ENCODE data around the gene ANAPC15. TPM values are rescaled to one million over a fixed set of nuclear protein-coding genes. Genes with fewer than 3 reads are reported as not detected.

ANAPC15 gene
- total RNA-seq, 1 experiment from 2014 or later = 65.6 TPM

DNA sequence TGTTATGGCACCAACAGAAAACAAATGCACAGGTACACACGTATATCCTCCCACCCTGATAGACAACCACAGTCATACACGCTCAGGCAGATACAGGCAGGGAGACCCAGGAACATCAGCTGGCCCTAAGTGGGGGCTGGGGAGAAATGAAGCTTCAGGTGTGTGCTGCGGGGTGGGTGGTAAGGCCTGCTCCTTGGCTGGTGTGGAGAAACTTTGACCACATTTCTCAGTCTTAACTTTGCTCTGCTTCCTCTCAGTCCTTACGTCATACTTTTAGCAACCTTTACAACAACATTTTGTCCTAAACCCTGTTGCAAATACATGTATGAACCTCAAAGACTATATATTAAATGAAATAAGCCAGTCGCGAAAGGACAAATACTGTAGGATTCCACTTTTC lies 6.7 kb upstream of the ANAPC15 start:
- intact Hi-C loops (cut with micrococcal nuclease) = loop anchor here (10.0 kb wide), 1 partner anchor 316 kb away; the partner anchor contains the start of gene CLPB
- H3K4me1 ChIP-seq (ENCODE audit: control insufficient read depth in 1 of 2, insufficient read depth in 2 of 2, low read length in 2 of 2) = no peaks in the 10 kb centered on the region
- DNase-seq (ENCODE audit: low read depth, low spot score) (no peak), ATAC-seq (no peak)
- no peak overlapping the region for H2AFZ ChIP-seq (ENCODE audit: low read depth, low read length, poor library complexity, severe bottlenecking)
- no peaks in the 10 kb centered on the region for H3K9me2 ChIP-seq (ENCODE audit: insufficient read depth)
- no peak overlapping the region for H3K9ac ChIP-seq (ENCODE audit: low read length)
- no peaks in the 10 kb centered on the region for H4K20me1 ChIP-seq (ENCODE audit: insufficient read depth)
- H3K27me3 ChIP-seq (ENCODE audit: insufficient read depth, low read length) = no peaks in the 10 kb centered on the region
- RAD21 ChIA-PET (ENCODE audit: low non-redundant PET in 1 of 2, low total read pairs in 2 of 2, uncharacterized antibody in 2 of 2, unreplicated experiment in 2 of 2) = no interaction called here
- TF ChIP-seq POLR2AphosphoS5 (IDR thresholded peaks at IDR 0.05; ENCODE audit: low read depth, low read length) (no peak), POLR2A (IDR thresholded peaks at IDR 0.05; ENCODE audit: borderline replicate concordance, extremely low read depth, insufficient read depth, insufficient read length) (no peak), ELF1 (IDR thresholded peaks at IDR 0.05; ENCODE audit: borderline replicate concordance, low read depth) (no peak)
- H3K4me2 ChIP-seq (ENCODE audit: low read length) = no peak overlapping the region
- no peaks in the 10 kb centered on the region for H3K79me2 ChIP-seq (ENCODE audit: insufficient read depth, low read length)
- POLR2A ChIA-PET = no interaction called here
- no peak overlapping the region for H3K4me3 ChIP-seq (replicated peaks in 1 of 2; ENCODE audit: low read depth in 1 of 2, low read length in 2 of 2)
- no TSS peak for BruUV-seq (replicated peaks)
- CTCF ChIA-PET = no interaction called here
- H3K36me3 ChIP-seq (ENCODE audit: control insufficient read depth in 1 of 2, insufficient read depth in 2 of 2, low read length in 2 of 2) = no peaks in the 10 kb centered on the region
- no peaks in the 10 kb centered on the region for H3K9me3 ChIP-seq (ENCODE audit: control insufficient read depth in 1 of 2, insufficient read depth in 1 of 2, low read depth in 1 of 2, low read length in 2 of 2)
- no peak overlapping the region for H3K27ac ChIP-seq (ENCODE audit: low read depth, low read length)

DNA sequence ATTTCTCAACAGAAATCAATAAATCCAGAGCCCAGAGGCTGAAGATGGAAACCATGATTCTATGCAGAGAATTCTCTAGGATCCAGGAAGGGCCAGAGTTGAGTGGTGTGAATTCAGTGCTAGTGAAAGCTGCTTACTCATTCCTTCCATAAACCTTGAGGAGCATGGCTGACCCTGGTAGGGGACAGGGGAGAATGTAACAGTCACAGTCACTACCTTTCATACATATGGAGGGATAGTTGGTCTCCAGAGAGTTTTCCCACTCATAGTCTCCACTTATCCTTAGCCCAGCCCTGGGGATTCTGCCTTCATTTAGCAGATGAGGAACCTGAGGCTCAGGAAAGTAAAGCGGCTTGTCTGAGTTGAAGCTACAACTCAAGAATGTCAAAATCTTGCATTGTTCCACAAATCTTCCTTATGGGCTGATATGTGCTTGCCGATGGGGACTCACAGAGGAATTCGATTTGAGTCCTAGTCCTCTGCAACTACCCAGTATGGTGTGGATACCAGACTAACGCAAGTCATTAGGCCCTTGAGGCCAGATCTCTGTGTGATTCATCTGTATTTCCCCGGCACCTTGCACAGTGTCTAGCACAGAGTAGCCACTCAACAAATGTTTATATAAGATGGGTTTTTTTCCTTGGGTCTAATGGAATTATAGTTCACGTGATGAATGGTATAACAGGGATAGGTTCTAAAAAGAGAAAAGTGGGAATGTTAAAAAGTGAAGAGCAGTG lies 3.7 kb upstream of the ANAPC15 start:
- Histone ChIP-seq H3K9me2 (ENCODE audit: insufficient read depth) (no peaks in the 10 kb centered on the region), H3K27ac (ENCODE audit: low read depth, low read length) (no peak overlapping the region), H3K9ac (ENCODE audit: low read length) (no peak overlapping the region), H4K20me1 (ENCODE audit: insufficient read depth) (no peaks in the 10 kb centered on the region), H3K27me3 (ENCODE audit: insufficient read depth, low read length) (no peaks in the 10 kb centered on the region), H3K9me3 (ENCODE audit: control insufficient read depth in 1 of 2, insufficient read depth in 1 of 2, low read depth in 1 of 2, low read length in 2 of 2) (no peaks in the 10 kb centered on the region), H3K36me3 (ENCODE audit: control insufficient read depth in 1 of 2, insufficient read depth in 2 of 2, low read length in 2 of 2) (no peaks in the 10 kb centered on the region), H3K4me1 (ENCODE audit: control insufficient read depth in 1 of 2, insufficient read depth in 2 of 2, low read length in 2 of 2) (peaks cover 4 to 17% of the 10 kb centered on the region in 2 experiments; a peak in 3 of 4 replicates), H3K4me3 (replicated peaks in 1 of 2; ENCODE audit: low read depth in 1 of 2, low read length in 2 of 2) (no peak overlapping the region), H3K79me2 (ENCODE audit: insufficient read depth, low read length) (no peaks in the 10 kb centered on the region), H3K4me2 (ENCODE audit: low read length) (no peak overlapping the region), H2AFZ (ENCODE audit: low read depth, low read length, poor library complexity, severe bottlenecking) (no peak overlapping the region)
- ATAC-seq (no peak), DNase-seq (ENCODE audit: low read depth, low spot score) (no peak)
- RAD21 ChIA-PET (ENCODE audit: low non-redundant PET in 1 of 2, low total read pairs in 2 of 2, uncharacterized antibody in 2 of 2, unreplicated experiment in 2 of 2) = no interaction called here
- intact Hi-C loops (cut with micrococcal nuclease) = loop anchor here (10.0 kb wide), 1 partner anchor 319 kb away; the partner anchor contains the start of gene CLPB
- CTCF ChIA-PET = no interaction called here
- POLR2A ChIA-PET = no interaction called here
- TF ChIP-seq ZNF274 (IDR thresholded peaks at IDR 0.05; ENCODE audit: low read depth, low read length) = no peak
- TF ChIP-seq, protein P1, sequence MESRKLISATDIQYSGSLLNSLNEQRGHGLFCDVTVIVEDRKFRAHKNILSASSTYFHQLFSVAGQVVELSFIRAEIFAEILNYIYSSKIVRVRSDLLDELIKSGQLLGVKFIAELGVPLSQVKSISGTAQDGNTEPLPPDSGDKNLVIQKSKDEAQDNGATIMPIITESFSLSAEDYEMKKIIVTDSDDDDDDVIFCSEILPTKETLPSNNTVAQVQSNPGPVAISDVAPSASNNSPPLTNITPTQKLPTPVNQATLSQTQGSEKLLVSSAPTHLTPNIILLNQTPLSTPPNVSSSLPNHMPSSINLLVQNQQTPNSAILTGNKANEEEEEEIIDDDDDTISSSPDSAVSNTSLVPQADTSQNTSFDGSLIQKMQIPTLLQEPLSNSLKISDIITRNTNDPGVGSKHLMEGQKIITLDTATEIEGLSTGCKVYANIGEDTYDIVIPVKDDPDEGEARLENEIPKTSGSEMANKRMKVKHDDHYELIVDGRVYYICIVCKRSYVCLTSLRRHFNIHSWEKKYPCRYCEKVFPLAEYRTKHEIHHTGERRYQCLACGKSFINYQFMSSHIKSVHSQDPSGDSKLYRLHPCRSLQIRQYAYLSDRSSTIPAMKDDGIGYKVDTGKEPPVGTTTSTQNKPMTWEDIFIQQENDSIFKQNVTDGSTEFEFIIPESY (IDR thresholded peaks at IDR 0.05; ENCODE audit: extremely low read depth, insufficient replicate concordance, low read length) = no peak
- TF ChIP-seq JUND (IDR thresholded peaks at IDR 0.05) = no peak
- no peak for TF ChIP-seq POLR2A (IDR thresholded peaks at IDR 0.05; ENCODE audit: borderline replicate concordance, extremely low read depth, insufficient read depth, insufficient read length)
- no peak for TF ChIP-seq CBX3 (IDR thresholded peaks at IDR 0.05; ENCODE audit: low read depth)
- no peak for TF ChIP-seq POLR2AphosphoS5 (IDR thresholded peaks at IDR 0.05; ENCODE audit: low read depth, low read length)
- TF ChIP-seq SIN3A (IDR thresholded peaks at IDR 0.05; ENCODE audit: low read depth) = no peak
- no TSS peak for BruUV-seq (replicated peaks)

Measured in HCT116 (cell line).